ENCODE data around the gene SNX9. TPM values are rescaled to one million over a fixed set of nuclear protein-coding genes. Genes with fewer than 3 reads are reported as not detected.

Gene SNX9
- total and polyA plus RNA-seq, 2 of the 8 experiments (the other 6 are each of a cell fraction or from before 2014, with no cell fraction given), result 11.8 to 23.2 TPM

DNA sequence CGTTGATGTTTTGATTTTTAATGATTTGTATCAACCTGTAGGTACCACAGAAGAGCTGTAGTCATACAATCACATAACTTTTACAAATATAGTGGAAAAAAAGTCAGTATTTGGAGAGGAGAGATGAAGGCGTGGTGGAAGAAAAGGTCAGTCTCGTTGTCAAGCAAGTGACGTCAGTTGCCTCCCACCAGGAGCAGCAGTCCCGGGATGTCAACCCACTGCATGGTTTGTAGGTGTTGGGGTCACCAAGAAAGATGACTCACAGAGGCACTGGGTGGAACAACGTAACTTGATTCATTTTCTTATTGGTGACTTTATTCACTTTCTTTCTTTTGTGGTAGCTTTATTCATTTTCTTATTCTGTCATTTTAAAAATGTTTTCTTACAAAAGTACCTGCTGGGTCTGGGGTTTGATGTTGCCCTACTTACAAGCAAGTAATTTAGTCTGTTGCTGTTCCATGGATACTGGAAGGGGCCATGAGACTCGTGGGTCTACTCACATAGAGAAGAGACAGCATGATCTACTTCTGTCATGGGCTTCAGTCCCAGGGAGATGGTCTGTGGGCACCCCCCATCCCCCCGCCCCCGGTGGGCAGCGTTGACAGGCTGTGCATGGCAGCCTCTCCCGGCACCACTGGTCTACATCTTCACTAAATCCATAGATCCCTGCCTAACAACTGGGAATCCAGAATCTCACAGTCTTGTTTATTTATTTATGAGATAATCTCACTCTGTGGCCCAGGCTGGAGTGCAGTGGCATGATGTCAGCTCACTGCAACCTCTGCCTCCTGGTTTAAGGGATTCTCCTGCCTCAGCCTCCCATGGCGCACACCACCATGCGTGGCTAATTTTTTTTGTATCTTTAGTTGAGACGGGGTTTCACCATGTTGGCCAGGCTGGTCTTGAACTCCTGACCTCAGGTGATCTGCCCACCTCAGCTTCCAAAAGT is 122.2 kb downstream of the SNX9 start (continued):
- TF ChIP-seq CHD1 (IDR thresholded peaks at IDR 0.05; ENCODE audit: low read depth, low read length) (no peak), POU5F1 (IDR thresholded peaks at IDR 0.05; ENCODE audit: low read depth, low read length) (no peak), SIN3A (conservative IDR thresholded peaks at IDR 0.05 in 1 of 2, IDR thresholded peaks at IDR 0.05 in 1 of 2; ENCODE audit: low read depth in 1 of 2, low read length in 2 of 2) (no peak), SUZ12 (IDR thresholded peaks at IDR 0.05; ENCODE audit: low read length) (no peak)

Measured in H1 (cell line).